Measurements from ENCODE around the gene DUSP5. TPM values are rescaled to one million over a fixed set of nuclear protein-coding genes. Genes with fewer than 3 reads are reported as not detected.
"Not testable (repeated sequence)": the region's sequence is repeated elsewhere in the genome, so short reads cannot be mapped to it uniquely, and the experiment has no call there.

The DUSP5 gene
- total RNA-seq, 1 experiment from 2014 or later: 34.0 TPM

- BruUV-seq (replicated peaks): no TSS peak
- H3K27ac Mint-ChIP-seq (ENCODE audit: unreplicated experiment): no peak overlapping the region
- H3K36me3 Mint-ChIP-seq (ENCODE audit: insufficient read depth, unreplicated experiment): peaks cover 48% of the 10 kb centered on the region
- CTCF ChIA-PET: no interaction called here
- DNase-seq: no peak
- H3K9me3 Mint-ChIP-seq (ENCODE audit: low read depth, unreplicated experiment): no peaks in the 10 kb centered on the region
- intact Hi-C loops (cut with micrococcal nuclease; ENCODE audit: unreplicated experiment): no loop called here
- no peak overlapping the region for H3K4me3 Mint-ChIP-seq (ENCODE audit: low read depth, unreplicated experiment)
- TF ChIP-seq, protein P1, sequence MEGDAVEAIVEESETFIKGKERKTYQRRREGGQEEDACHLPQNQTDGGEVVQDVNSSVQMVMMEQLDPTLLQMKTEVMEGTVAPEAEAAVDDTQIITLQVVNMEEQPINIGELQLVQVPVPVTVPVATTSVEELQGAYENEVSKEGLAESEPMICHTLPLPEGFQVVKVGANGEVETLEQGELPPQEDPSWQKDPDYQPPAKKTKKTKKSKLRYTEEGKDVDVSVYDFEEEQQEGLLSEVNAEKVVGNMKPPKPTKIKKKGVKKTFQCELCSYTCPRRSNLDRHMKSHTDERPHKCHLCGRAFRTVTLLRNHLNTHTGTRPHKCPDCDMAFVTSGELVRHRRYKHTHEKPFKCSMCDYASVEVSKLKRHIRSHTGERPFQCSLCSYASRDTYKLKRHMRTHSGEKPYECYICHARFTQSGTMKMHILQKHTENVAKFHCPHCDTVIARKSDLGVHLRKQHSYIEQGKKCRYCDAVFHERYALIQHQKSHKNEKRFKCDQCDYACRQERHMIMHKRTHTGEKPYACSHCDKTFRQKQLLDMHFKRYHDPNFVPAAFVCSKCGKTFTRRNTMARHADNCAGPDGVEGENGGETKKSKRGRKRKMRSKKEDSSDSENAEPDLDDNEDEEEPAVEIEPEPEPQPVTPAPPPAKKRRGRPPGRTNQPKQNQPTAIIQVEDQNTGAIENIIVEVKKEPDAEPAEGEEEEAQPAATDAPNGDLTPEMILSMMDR (IDR thresholded peaks at IDR 0.05; ENCODE audit: unreplicated experiment): no peak
- no peaks in the 10 kb centered on the region for H3K27me3 Mint-ChIP-seq (ENCODE audit: unreplicated experiment)
- peaks cover 45% of the 10 kb centered on the region for H3K4me1 Mint-ChIP-seq (ENCODE audit: low read depth, unreplicated experiment)
These were observed 27.9 kb downstream of the DUSP5 start for GRCh38 chr10:110525349-110526260.

DNA sequence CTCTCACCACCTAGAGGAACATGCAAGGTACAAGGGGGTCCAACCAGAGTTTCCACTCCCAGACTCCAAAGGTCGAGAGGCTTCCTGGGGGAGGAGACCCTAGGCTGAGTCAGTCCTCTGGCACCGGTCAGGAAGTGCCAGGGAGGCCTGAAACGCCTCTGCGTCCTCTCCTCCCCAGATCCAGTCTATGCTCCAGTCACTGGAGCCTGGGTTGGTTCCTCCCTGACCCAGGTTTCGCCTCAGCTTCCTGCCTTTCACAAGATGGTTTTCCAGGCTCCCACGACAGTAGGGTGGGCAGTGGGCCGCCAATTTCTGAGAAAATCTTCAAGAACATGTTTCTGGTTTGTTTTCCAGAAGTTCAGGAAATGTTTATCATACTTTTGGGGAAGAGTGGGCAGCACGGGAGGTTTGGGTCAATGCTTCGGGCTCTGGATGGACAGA lies 30.0 kb downstream of the DUSP5 start:
- Mint-ChIP-seq H3K27me3 (ENCODE audit: unreplicated experiment) (no peaks in the 10 kb centered on the region), H3K27ac (ENCODE audit: unreplicated experiment) (peak overlapping the region; percentile 31), H3K36me3 (ENCODE audit: insufficient read depth, unreplicated experiment) (peaks cover 41% of the 10 kb centered on the region), H3K4me1 (ENCODE audit: low read depth, unreplicated experiment) (peaks cover 45% of the 10 kb centered on the region), H3K9me3 (ENCODE audit: low read depth, unreplicated experiment) (no peaks in the 10 kb centered on the region), H3K4me3 (ENCODE audit: low read depth, unreplicated experiment) (no peak overlapping the region)
- BruUV-seq (replicated peaks): no TSS peak
- TF ChIP-seq, protein P1 (IDR thresholded peaks at IDR 0.05; ENCODE audit: unreplicated experiment): no peak
- DNase-seq: no peak
- CTCF ChIA-PET: no interaction called here
- intact Hi-C loops (cut with micrococcal nuclease; ENCODE audit: unreplicated experiment): no loop called here

DNA sequence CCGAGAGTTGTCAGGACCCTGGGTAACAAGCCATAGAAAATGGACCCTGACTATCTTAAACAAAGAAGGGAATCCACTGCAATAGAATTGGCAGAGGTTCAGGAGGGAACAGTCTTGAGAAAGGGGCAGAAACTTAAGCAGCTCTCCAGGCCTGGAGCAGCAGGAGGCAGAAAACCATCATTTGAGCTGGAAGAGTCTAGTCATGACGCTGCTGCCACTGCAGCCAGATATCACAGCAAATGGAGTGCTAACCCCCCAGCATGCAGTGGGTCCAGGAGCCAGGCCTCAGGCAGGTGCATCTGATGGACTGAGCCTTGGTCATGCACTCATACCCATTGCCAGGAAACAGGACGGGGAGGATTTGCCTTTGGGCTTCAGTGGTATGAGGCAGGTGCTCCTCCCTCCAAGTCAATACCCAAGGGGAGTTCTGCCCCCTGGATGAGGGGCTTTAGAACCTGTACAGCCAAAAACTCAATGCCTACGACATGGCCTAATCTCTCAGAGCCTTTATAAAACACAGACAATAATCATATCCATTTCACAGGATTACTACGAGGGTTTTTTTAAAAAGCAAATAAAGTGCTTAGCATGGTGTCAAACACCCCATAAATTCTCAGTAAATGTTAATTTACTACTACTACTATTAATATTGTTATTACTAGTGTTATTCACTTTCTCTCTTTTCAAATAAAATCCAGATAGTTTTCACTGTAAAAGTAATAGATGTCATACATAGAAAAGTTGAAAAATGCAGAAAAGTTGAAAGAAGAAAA lies 30.7 kb downstream of the DUSP5 start:
- H3K36me3 Mint-ChIP-seq (ENCODE audit: insufficient read depth, unreplicated experiment): peaks cover 38% of the 10 kb centered on the region

GRCh38 chr10:110528997-110529524 lies 31.4 kb downstream of the DUSP5 start:
- Mint-ChIP-seq H3K27ac (ENCODE audit: unreplicated experiment) (peak overlapping the region; percentile 25), H3K36me3 (ENCODE audit: insufficient read depth, unreplicated experiment) (peaks cover 31% of the 10 kb centered on the region), H3K4me1 (ENCODE audit: low read depth, unreplicated experiment) (peaks cover 35% of the 10 kb centered on the region)
- H3K9me3 Mint-ChIP-seq (ENCODE audit: low read depth, unreplicated experiment); intact Hi-C loops (cut with micrococcal nuclease; ENCODE audit: unreplicated experiment); BruUV-seq (replicated peaks); H3K4me3 Mint-ChIP-seq (ENCODE audit: low read depth, unreplicated experiment); DNase-seq; CTCF ChIA-PET; H3K27me3 Mint-ChIP-seq (ENCODE audit: unreplicated experiment): not testable (repeated sequence)

More for the DNA sequence above, 30.7 kb downstream of the DUSP5 start:
- peak overlapping the region; percentile 31 for H3K27ac Mint-ChIP-seq (ENCODE audit: unreplicated experiment)
- H3K4me3 Mint-ChIP-seq (ENCODE audit: low read depth, unreplicated experiment): no peak overlapping the region
- TF ChIP-seq, protein P1 (IDR thresholded peaks at IDR 0.05; ENCODE audit: unreplicated experiment): no peak
- intact Hi-C loops (cut with micrococcal nuclease; ENCODE audit: unreplicated experiment): no loop called here
- peaks cover 41% of the 10 kb centered on the region for H3K4me1 Mint-ChIP-seq (ENCODE audit: low read depth, unreplicated experiment)
- CTCF ChIA-PET: no interaction called here
- no peaks in the 10 kb centered on the region for H3K9me3 Mint-ChIP-seq (ENCODE audit: low read depth, unreplicated experiment)
- DNase-seq: no peak
- no TSS peak for BruUV-seq (replicated peaks)
- no peaks in the 10 kb centered on the region for H3K27me3 Mint-ChIP-seq (ENCODE audit: unreplicated experiment)

All from Calu3 (cell line).